ENCODE results near the gene ARL15.

ARL15 gene

DNA sequence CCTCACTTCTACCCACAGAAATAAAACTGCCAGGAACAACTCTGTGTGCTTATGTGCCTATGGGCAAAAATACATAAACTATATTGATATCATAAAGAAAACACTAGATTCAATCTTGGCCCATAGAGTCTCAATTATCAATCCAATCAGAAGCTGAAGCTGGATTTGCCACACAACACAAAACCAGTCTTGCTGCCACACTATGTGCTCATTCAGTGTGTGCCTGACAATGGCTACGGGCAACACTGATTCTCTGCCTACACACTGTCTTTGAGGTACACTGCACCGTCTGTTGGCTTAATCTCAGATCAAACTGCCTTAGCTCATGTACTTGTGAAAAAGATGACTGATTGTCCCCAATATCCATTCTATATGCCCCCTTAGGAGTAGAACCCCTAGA, 35.4 kb downstream of the ARL15 start:
- no peak overlapping the region for H3K27ac ChIP-seq
- TF ChIP-seq, protein P1, sequence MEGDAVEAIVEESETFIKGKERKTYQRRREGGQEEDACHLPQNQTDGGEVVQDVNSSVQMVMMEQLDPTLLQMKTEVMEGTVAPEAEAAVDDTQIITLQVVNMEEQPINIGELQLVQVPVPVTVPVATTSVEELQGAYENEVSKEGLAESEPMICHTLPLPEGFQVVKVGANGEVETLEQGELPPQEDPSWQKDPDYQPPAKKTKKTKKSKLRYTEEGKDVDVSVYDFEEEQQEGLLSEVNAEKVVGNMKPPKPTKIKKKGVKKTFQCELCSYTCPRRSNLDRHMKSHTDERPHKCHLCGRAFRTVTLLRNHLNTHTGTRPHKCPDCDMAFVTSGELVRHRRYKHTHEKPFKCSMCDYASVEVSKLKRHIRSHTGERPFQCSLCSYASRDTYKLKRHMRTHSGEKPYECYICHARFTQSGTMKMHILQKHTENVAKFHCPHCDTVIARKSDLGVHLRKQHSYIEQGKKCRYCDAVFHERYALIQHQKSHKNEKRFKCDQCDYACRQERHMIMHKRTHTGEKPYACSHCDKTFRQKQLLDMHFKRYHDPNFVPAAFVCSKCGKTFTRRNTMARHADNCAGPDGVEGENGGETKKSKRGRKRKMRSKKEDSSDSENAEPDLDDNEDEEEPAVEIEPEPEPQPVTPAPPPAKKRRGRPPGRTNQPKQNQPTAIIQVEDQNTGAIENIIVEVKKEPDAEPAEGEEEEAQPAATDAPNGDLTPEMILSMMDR (IDR thresholded peaks at IDR 0.05; ENCODE audit: low read depth, low read length, missing control alignments) = no peak
- in situ Hi-C loops (cut with HindIII; ENCODE audit: low pct_ligation_motif_present, low sequenced_read_pairs) = no loop called here

DNA sequence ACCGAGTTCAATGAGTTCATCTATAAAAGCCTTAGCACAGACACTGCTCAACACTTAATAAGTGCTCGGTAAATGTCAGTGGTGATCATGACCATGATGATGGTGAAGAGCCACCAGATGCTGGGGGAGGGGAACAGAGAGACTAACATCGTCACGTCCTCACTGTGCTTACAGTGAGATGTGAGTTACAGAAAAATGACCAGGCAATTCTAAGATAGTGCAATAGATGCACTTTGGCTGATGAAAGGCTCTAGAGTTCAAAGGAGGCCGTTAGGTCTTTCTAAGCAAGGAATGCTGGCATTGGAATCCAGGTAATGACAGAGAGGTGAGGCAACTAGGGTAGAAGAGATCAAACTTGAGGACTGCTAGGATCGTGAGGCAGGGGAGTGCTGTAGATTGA, 36.7 kb downstream of the ARL15 start:
- no peaks in the 10 kb centered on the region for H3K27me3 ChIP-seq (replicated peaks)
- H3K36me3 ChIP-seq (replicated peaks) = no peaks in the 10 kb centered on the region
- no peak overlapping the region for H3K27ac ChIP-seq
- in situ Hi-C loops (cut with HindIII; ENCODE audit: low pct_ligation_motif_present, low sequenced_read_pairs) = no loop called here
- no peak overlapping the region for H3K4me3 ChIP-seq (ENCODE audit: low read depth, low read length)
- TF ChIP-seq, protein P1 (IDR thresholded peaks at IDR 0.05; ENCODE audit: low read depth, low read length, missing control alignments) = no peak
- no peak for DNase-seq

More for the DNA sequence above, 35.4 kb downstream of the ARL15 start:
- Histone ChIP-seq H3K4me3 (ENCODE audit: low read depth, low read length) (no peak overlapping the region), H3K36me3 (replicated peaks) (no peaks in the 10 kb centered on the region), H3K27me3 (replicated peaks) (no peaks in the 10 kb centered on the region)
- DNase-seq = no peak

DNA sequence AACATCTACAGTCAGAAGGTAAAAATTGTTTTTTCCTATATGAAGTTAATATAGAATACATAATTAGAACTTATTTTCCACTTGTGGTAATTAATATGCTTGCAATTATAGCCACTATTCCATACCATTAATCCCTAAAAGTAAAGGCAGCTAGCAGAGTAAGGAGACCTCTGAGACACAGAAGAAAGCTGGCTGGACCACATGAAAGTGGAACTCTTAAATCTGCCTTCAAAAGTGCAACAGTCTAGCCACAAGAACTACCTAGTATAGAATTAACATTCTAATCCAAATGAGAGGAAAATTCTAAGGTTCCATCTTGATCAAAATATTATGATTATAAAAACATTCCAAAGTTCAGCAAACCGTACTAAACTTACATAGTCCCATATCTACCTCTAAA, 37.6 kb downstream of the ARL15 start:
- no peak for DNase-seq
- TF ChIP-seq, protein P1 (IDR thresholded peaks at IDR 0.05; ENCODE audit: low read depth, low read length, missing control alignments) = no peak
- Histone ChIP-seq H3K4me3 (ENCODE audit: low read depth, low read length) (no peak overlapping the region), H3K27ac (no peak overlapping the region), H3K36me3 (replicated peaks) (no peaks in the 10 kb centered on the region), H3K27me3 (replicated peaks) (no peaks in the 10 kb centered on the region)
- in situ Hi-C loops (cut with HindIII; ENCODE audit: low pct_ligation_motif_present, low sequenced_read_pairs) = no loop called here

DNA sequence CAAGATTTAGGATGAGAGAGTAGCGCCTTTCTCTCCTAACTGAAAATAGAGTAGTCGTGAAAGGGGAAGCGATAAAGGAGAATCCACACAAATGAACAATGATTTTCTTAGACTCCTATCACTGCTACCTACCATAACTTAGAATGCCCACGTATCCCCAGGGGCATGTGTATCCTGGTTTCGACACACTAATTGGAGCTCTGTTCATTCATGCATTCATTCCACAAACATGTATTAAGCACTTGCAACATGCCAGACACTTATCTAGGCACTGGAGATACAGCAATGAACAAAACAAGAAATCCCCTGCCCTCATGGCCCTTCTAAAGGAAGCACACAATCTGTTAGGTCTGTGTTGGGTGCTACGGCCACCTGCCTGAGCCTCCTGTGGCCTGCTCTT, 40.0 kb downstream of the ARL15 start:
- no peak overlapping the region for H3K4me3 ChIP-seq (ENCODE audit: low read depth, low read length)
- H3K27me3 ChIP-seq (replicated peaks) = no peaks in the 10 kb centered on the region
- DNase-seq = no peak
- H3K36me3 ChIP-seq (replicated peaks) = no peaks in the 10 kb centered on the region
- TF ChIP-seq, protein P1 (IDR thresholded peaks at IDR 0.05; ENCODE audit: low read depth, low read length, missing control alignments) = no peak
- no peak overlapping the region for H3K27ac ChIP-seq
- in situ Hi-C loops (cut with HindIII; ENCODE audit: low pct_ligation_motif_present, low sequenced_read_pairs) = no loop called here

DNA sequence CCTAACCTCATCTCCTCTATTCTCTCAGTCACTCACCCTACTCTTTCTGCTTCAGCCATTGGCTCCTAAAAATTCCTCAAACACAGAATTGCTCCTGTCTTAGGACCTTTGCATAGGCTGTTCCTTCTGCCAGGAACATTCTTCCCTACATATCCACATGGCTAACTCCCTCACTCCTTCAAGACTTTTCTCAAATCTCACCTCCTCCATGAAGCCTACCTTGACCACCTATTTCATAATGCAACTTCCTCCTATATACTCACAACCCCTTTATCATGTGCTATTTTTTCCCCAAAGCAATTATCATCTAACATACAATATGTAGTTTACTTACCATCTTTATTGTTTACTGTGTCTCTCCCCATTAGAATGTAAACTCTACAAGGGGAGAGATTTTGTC, 45.8 kb downstream of the ARL15 start:
- TF ChIP-seq, protein P1 (IDR thresholded peaks at IDR 0.05; ENCODE audit: low read depth, low read length, missing control alignments) = no peak
- H3K4me3 ChIP-seq (ENCODE audit: low read depth, low read length) = no peak overlapping the region
- H3K27ac ChIP-seq = no peak overlapping the region
- H3K36me3 ChIP-seq (replicated peaks) = no peaks in the 10 kb centered on the region
- no peak for DNase-seq
- in situ Hi-C loops (cut with HindIII; ENCODE audit: low pct_ligation_motif_present, low sequenced_read_pairs) = no loop called here
- H3K27me3 ChIP-seq (replicated peaks) = no peaks in the 10 kb centered on the region

DNA sequence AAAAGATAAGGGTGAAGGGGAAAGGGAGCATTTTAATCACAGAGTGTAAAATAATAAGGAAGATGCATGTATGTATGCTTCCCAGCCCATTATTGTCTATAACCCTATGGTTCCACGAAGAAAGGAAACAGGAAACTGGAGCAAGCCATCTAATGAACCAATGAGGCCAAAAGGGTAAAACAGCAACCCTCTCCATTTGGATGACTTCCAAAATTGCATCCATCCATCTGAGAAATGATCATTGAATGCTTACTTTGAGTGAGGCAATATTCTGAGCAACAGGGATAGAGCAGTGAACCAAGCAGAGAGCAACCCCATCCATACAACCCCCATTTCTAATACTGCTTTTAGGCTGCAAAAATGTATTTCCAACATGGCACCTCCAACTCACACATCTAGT, 46.9 kb downstream of the ARL15 start:
- in situ Hi-C loops (cut with HindIII; ENCODE audit: low pct_ligation_motif_present, low sequenced_read_pairs) = no loop called here
- no peak for DNase-seq
- H3K36me3 ChIP-seq (replicated peaks) = no peaks in the 10 kb centered on the region
- H3K27ac ChIP-seq = no peak overlapping the region
- no peak overlapping the region for H3K4me3 ChIP-seq (ENCODE audit: low read depth, low read length)
- H3K27me3 ChIP-seq (replicated peaks) = no peaks in the 10 kb centered on the region
- TF ChIP-seq, protein P1 (IDR thresholded peaks at IDR 0.05; ENCODE audit: low read depth, low read length, missing control alignments) = no peak

Measured in brain microvascular endothelial cell (primary cell).